Germinal center (tissue), 1 donor: ENCODE measurements around the gene OXCT2.

Experiments used
- DNase-seq: peaks from one replicate; pipeline ENCODE4 v3.0.0; 2012; ENCODE audit warnings: mixed read lengths, low spot score

Gene OXCT2

DNA sequence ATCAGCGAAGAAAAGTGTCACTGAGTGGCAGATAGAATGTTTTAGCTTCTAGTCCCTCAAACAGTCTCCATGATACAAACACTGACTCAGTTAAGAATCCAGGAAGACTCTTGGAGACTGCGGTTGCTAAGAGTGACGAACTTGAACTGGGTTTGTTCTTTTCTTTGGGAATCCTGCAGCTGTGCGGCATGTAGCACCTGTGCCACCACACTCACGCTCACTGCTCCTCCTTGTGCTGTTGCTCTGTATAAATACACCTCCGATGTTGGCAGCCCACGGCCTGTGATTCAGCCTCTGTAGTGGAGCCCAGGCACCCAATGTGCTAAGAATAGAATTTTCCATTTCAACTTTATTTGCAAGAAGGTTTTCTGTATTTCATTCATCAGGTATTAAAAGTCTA, 38.0 kb downstream of the OXCT2 start:
- DNase-seq = no peak

DNA sequence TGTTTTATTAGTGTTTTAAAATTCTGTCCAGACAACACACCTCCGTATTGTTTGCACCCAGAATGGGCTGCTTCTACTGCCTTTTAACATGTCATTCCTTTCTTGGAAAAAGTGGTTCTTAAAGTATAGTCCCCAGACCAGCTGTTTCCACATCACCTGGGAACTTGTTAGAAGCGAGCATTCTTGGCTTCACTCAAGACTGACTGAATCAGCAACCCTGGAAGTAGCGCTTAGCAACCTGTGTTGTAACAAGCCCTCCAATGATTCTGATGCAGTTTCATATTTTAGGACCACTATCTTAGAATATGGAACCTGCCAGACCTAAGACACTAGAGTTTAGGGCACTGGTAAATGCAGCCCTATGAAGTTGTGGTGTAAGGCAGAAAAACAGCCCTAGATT, 38.4 kb downstream of the OXCT2 start:
- no peak for DNase-seq

DNA sequence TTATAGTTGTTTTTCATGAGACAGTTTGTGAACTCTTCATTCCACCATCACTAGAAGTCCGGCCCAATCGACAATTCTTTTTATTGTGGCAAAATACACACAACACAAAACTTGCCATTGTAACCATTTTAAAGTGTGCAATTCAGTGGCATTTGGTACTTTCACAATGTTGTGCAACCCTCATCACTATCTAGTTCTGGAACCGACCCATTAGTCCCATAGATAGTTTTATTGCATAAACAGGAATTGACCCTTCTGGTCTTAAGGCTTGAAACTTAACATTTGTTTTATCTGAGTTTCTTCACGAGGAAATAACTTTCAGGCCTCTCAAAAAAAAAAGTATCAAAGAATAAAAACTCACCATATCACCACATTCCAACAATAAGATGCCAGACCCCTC, 41.3 kb downstream of the OXCT2 start:
- no peak for DNase-seq

DNA sequence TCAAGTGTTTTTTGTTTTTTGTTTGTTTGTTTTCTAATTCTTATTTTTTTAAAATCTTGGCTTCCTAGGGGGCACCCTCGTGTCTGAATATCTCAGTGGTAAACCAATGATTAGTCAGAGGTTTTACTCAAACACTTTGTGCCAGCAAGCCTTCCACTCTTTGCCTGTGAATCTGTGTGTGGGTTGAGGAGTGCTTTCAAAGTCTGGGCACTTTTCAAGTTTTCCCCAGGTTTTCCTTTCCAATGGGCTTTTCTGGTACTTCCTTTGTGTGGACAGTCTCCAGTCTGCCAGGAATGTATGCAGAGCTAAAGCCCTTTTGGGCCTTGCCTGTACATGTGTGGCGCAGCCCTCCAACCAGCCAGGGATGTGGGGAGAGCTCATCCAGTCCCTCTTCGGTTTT, 42.1 kb downstream of the OXCT2 start:
- no peak for DNase-seq

DNA sequence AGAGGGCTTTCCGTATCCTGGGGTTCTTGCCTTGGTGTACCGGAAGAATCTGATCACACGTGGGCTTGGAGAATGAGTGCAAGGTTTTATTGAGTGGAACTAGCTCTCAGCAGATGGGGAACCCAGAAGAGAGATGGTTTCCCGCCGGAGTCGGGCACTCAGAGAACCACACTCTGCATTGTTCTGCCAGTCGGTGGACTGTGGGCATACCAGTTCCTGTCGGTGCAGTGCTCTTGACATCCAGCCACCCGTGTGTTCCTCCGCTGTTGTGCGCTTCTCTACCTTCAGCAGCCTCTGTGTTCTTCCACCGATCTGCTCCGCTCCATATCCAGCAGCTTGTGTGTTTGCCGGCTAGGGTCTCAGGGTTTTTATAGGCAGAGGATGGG, 43.2 kb downstream of the OXCT2 start:
- peak; percentile 24 for DNase-seq

DNA sequence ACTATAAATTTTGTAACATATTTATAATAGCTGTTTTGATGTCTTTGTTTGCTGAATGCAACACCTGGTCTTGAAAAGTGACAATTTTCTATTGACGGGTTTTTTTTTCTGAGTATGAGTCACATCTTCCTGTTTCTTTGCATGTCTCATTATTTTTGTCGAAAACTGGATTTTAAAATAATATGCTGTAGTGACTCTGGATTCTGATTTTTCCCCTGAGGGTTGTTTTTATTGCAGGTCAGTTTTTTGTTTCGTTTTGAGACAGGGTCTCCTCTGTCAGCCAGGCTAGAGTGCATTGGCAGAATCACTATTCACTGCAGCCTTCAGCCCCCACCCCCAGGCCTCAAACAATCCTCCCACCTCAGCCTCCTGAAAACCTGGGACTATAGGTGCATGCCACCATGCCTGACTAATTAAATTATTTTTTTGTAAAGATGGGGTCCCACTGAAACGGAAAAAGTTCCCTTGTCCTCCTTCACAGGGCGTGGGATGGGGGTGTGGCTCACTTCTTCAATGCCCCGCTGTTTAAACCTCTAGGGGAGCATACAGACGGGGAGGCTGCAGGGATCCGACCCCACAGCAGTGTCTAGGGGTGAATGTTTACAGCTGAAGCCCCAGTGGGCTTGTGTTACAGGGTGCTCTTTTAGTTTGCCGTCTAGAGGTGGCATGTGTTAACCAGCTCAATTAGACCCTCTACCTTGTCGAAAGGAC, 43.8 kb downstream of the OXCT2 start:
- DNase-seq = peak; percentile 6

DNA sequence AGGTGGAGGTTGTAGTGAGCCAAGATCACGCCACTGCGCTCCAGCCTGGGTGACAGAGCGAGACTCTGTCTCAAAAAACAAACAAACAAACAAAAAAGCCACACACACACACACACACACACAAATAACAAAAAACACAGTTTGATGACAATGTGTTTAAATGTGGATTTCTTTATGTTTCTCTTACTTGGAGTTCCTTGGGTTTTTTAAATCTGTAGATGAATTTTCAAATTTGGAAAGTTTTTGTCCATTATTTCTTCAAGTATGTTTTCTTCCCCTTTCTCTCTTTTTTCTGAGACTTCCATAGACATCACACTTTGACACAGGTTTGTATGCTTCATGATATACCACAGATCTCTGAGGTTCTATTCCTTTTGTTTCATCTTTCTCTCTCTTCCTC, 44.5 kb downstream of the OXCT2 start:
- DNase-seq = no peak

DNA sequence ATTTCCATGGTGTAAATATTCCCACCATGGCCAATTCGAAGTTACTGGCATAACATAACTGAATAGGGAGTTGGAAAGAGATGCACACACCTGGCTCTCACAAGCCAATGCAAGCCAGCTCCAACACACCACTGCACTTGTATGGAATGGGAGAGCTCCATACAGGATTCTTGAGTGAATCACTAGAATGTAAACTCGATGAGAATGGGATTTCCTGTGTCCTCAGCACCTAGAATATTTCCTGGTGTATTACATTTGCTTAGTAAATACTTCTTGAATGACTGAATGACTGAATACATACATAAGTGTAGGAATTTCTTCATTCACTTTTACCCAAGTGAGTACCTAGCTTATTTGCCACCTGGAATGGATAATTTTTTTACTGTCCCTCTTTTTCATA, 48.7 kb downstream of the OXCT2 start:
- DNase-seq = no peak

DNA sequence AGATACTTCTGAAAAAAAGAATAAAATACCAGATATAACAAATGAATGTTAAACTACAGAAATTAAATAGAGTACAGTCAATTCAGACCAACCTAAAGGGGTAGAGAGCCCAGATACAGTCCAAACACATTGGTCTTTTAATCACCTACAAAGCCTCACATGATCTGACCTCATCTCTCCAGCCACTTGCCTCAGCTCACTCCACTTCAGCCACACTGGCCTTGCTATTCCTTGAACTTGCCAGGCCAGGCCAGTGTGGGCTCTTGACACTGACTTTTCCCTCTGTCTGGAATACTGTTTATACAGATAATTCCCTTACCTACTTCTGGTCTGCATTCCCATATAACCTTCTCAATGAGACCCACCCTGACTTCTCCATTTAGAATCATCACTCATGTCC, 49.5 kb downstream of the OXCT2 start:
- DNase-seq = no peak

DNA sequence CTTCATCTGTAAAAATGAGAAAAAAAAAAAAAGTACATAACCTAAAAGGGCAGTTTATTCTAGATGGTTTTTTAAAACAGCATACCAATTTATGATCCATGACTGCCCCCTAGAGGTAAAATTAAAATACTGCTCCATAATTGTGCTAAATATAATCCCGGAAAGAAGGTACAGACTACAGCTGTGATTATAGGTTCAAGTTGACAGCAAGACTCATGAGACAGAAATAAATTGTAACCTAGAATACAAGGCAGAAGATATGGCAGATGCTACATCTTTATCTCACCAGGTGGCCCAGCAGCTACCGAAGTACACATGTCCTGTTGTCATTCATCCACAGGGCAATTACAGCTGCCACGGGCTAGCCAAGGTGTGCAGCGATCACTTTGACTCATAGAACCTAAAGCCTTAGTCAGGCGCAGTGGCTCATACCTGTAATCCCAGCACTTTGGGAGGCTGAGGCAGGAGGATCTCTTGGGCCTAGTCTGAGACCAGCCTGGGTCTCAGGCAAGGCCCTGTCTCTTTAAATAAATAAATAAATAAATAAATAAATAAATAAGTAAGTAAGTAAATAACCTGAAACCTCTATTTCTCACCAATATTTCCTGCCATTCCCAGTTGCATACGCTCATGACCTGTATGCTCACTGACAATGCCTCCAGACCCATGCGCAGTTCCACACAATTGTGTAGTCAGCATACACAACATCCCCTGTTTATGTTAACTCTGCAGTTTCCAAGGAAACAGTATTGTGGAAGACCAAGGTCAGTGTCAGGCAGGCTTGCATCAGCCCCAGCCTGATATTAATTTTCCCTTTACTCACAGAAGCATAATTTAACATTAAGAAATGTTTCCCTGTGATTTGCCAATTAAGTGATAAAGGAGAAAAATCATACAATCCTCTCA, 50.8 kb downstream of the OXCT2 start:
- peak; percentile 45 for DNase-seq
